GM23338 (cell line): ENCODE results near the gene BCAS3. TPM values are rescaled to one million over a fixed set of nuclear protein-coding genes. Genes with fewer than 3 reads are reported as not detected.
A peak's percentile ranks its signal among the peaks of the same experiment; 100 is the strongest.

Experiments
- ATAC-seq: fragments of 200-7000 bp; cut with Tn5 transposase; 3 replicates; pipeline ENCODE4 v1.9.1; 2020
- DNase-seq: peaks from one replicate; pipeline ENCODE4 v3.0.0-alpha.2; 2015; ENCODE audit warnings: low spot score
- H2AFZ ChIP-seq: fragments of 200-600 bp; sonication (generic); 2 replicates; pipeline ENCODE4 v1.8.0; 2016; ENCODE audit warnings: antibody characterized with exemption, mild to moderate bottlenecking, moderate library complexity
- H3F3A ChIP-seq: fragments of 200-600 bp; sonication (generic); replicated peaks from 2 replicates; pipeline ENCODE4 v1.8.0; 2017; ENCODE audit warnings: antibody characterized with exemption, mixed run types, low read depth
- H3K27ac ChIP-seq: fragments of 200-600 bp; sonication (generic); 2 replicates; pipeline ENCODE4 v1.6.1; 2016; ENCODE audit warnings: low read depth
- H3K27me3 ChIP-seq: fragments of 200-600 bp; sonication (generic); 2 replicates; pipeline ENCODE4 v1.8.0; 2016; ENCODE audit warnings: mild to moderate bottlenecking, mixed run types, moderate library complexity; ENCODE audit not compliant: insufficient read depth
- H3K36me3 ChIP-seq: fragments of 200-600 bp; sonication (generic); 2 replicates; pipeline ENCODE4 v1.8.0; 2016; ENCODE audit warnings: mild to moderate bottlenecking; ENCODE audit not compliant: insufficient read depth
- H3K4me1 ChIP-seq: fragments of 200-600 bp; sonication (generic); 2 replicates; pipeline ENCODE4 v1.8.0; 2016; ENCODE audit warnings: mild to moderate bottlenecking, moderate library complexity; ENCODE audit not compliant: insufficient read depth
- H3K4me2 ChIP-seq: fragments of 200-600 bp; sonication (generic); 2 replicates; pipeline ENCODE4 v1.7.1; 2017; ENCODE audit warnings: mixed run types
- H3K4me3 ChIP-seq: fragments of 200-600 bp; sonication (generic); 2 replicates; pipeline ENCODE4 v1.6.1; 2016; ENCODE audit warnings: mixed run types
- H3K79me2 ChIP-seq: fragments of 200-600 bp; sonication (generic); replicated peaks from 2 replicates; pipeline ENCODE4 v1.8.0; 2017; ENCODE audit warnings: mild to moderate bottlenecking; ENCODE audit not compliant: insufficient read depth
- H3K9me2 ChIP-seq: fragments of 200-600 bp; sonication (generic); 2 replicates; pipeline ENCODE4 v1.8.0; 2017; ENCODE audit not compliant: insufficient read depth
- H4K20me1 ChIP-seq: fragments of 200-600 bp; sonication (generic); replicated peaks from 2 replicates; pipeline ENCODE4 v1.8.0; 2017; ENCODE audit warnings: mild to moderate bottlenecking; ENCODE audit not compliant: insufficient read depth
- H3K27ac Mint-ChIP-seq: 2 replicates; pipeline ENCODE4 v1.8.0; 2020; ENCODE audit warnings: inconsistent platforms, mild to moderate bottlenecking, moderate library complexity, mixed read lengths
- H3K27me3 Mint-ChIP-seq: 3 replicates; pipeline ENCODE4 v1.8.0; 2022; ENCODE audit warnings: low read depth, mild to moderate bottlenecking, moderate library complexity, mixed read lengths, inconsistent platforms; ENCODE audit not compliant: insufficient read depth, poor library complexity
- H3K36me3 Mint-ChIP-seq: 3 replicates; pipeline ENCODE4 v1.8.0; 2021; ENCODE audit warnings: low read depth, mild to moderate bottlenecking, inconsistent platforms, moderate library complexity, mixed read lengths
- H3K4me1 Mint-ChIP-seq: 3 replicates; pipeline ENCODE4 v1.8.0; 2020; ENCODE audit warnings: mild to moderate bottlenecking, inconsistent platforms, mixed read lengths
- H3K4me3 Mint-ChIP-seq: 3 replicates; pipeline ENCODE4 v1.8.0; 2021; ENCODE audit warnings: moderate library complexity, mild to moderate bottlenecking, inconsistent platforms, mixed read lengths
- H3K9me3 Mint-ChIP-seq: 3 replicates; pipeline ENCODE4 v1.8.0; 2020; ENCODE audit warnings: moderate library complexity, mild to moderate bottlenecking, inconsistent platforms, mixed read lengths
- CREB1 ChIP-seq: fragments of 250-450 bp; sonication (Bioruptor Pico); IDR thresholded peaks from 2 replicates; pipeline ENCODE4 v1.5.0; 2020; ENCODE audit warnings: low read depth, mild to moderate bottlenecking, moderate library complexity
- CTCF ChIP-seq, 2 experiments: fragments of 200-600 bp in 1 of 2; sonication (generic) in 1 of 2; conservative IDR thresholded peaks; 2 replicates each; pipeline versions ENCODE4 v1.5.1 to v1.6.1; 2016 to 2017; ENCODE audit warnings: antibody characterized with exemption in 2 of 2, low read depth in 2 of 2, mild to moderate bottlenecking in 2 of 2, moderate library complexity in 1 of 2
- ETS1 ChIP-seq: IDR thresholded peaks from 2 replicates; pipeline ENCODE4 v1.6.1; 2016; ENCODE audit warnings: antibody characterized with exemption
- EZH2 ChIP-seq: fragments of 200-600 bp; sonication (generic); IDR thresholded peaks from one replicate; pipeline ENCODE4 v1.8.0; 2017; ENCODE audit warnings: antibody characterized with exemption, mild to moderate bottlenecking, low read depth; ENCODE audit not compliant: unreplicated experiment
- EZH2phosphoT487 ChIP-seq: fragments of 200-600 bp; sonication (generic); IDR thresholded peaks from one replicate; pipeline ENCODE4 v1.8.1; 2018; ENCODE audit warnings: antibody characterized with exemption; ENCODE audit not compliant: unreplicated experiment
- JUNB ChIP-seq: IDR thresholded peaks from one replicate; pipeline ENCODE4 v1.6.1; 2016; ENCODE audit warnings: antibody characterized with exemption; ENCODE audit not compliant: unreplicated experiment
- NANOG ChIP-seq: IDR thresholded peaks from 2 replicates; pipeline ENCODE4 v1.6.1; 2016; ENCODE audit warnings: antibody characterized with exemption, borderline replicate concordance
- POLR2AphosphoS5 ChIP-seq: IDR thresholded peaks from 2 replicates; pipeline ENCODE4 v1.6.1; 2016; ENCODE audit warnings: antibody characterized with exemption, low read depth
- REST ChIP-seq: IDR thresholded peaks from one replicate; pipeline ENCODE4 v1.6.1; 2018; ENCODE audit warnings: antibody characterized with exemption; ENCODE audit not compliant: unreplicated experiment
- STAT1 ChIP-seq: IDR thresholded peaks from one replicate; pipeline ENCODE4 v1.6.1; 2016; ENCODE audit warnings: antibody characterized with exemption; ENCODE audit not compliant: unreplicated experiment
- ZNF114 ChIP-seq: fragments of 250-450 bp; sonication (Bioruptor Pico); IDR thresholded peaks from 2 replicates; pipeline ENCODE4 v1.5.0; 2020; ENCODE audit warnings: mild to moderate bottlenecking, moderate library complexity
- ZNF331 ChIP-seq: fragments of 250-450 bp; sonication (Bioruptor Pico); IDR thresholded peaks from 2 replicates; pipeline ENCODE4 v1.5.0; 2020; ENCODE audit warnings: low read depth, mild to moderate bottlenecking, moderate library complexity
- ZNF462 ChIP-seq: fragments of 250-450 bp; sonication (Bioruptor Pico); IDR thresholded peaks from 2 replicates; pipeline ENCODE4 v1.5.0; 2020; ENCODE audit warnings: mild to moderate bottlenecking, moderate library complexity
- polyA plus RNA-seq: library from polyadenylated mRNA; unstranded; fragments of >200 nt; fragmentation: Nextera tagmentation; extraction: Ambion mirVana; gene quantifications from 2 replicates; pipeline ENCODE4 v1.2.1, GENCODE V29; 2016
- total RNA-seq: library from RNA; depleted of rRNA; stranded (reverse); fragments of >200 nt; shearing (Covaris generic); gene quantifications from 2 replicates; pipeline ENCODE4 v1.2.3, GENCODE V29; 2014

Gene BCAS3
- total and polyA plus RNA-seq, 2 experiments from 2014 or later, result 8.2 to 28.0 TPM

- H3K27me3 ChIP-seq, result no peaks in the 10 kb centered on the region
- no peak overlapping the region for H2AFZ ChIP-seq
- H3K27me3 Mint-ChIP-seq, result peaks cover 10% of the 10 kb centered on the region
- H3K9me3 Mint-ChIP-seq, result no peaks in the 10 kb centered on the region
- H3K4me2 ChIP-seq, result no peak overlapping the region
- TF ChIP-seq ZNF331 (CRISPR knock-in tag) (no peak), CTCF (conservative IDR thresholded peaks at IDR 0.05; ENCODE audit: low read depth in 2 of 2) (no peak), EZH2 (no peak), STAT1 (no peak), EZH2phosphoT487 (no peak), CREB1 (no peak), JUNB (no peak), REST (no peak), ZNF114 (CRISPR knock-in tag) (no peak), POLR2AphosphoS5 (no peak), ETS1 (no peak), NANOG (no peak), ZNF462 (CRISPR knock-in tag) (no peak)
- H3K27ac ChIP-seq, result no peak overlapping the region
- H3K27ac Mint-ChIP-seq, result no peak overlapping the region
- ATAC-seq (peak; percentile 20; the same call in 1 of the 3 replicates), DNase-seq (no peak)
- no peak overlapping the region for H3K4me3 ChIP-seq
- H3K79me2 ChIP-seq, result no peaks in the 10 kb centered on the region
- H4K20me1 ChIP-seq, result no peaks in the 10 kb centered on the region
- peaks cover 17% of the 10 kb centered on the region; the same call in 2 of the 3 replicates for H3K4me1 Mint-ChIP-seq
- no peaks in the 10 kb centered on the region for H3K36me3 ChIP-seq
- no peaks in the 10 kb centered on the region for H3K9me2 ChIP-seq
- 0 out of 2 replicates have a peak, but pooled peaks cover 8% of the 10 kb centered on the region for H3K4me1 ChIP-seq
- H3K4me3 Mint-ChIP-seq, result no peak overlapping the region
- H3K36me3 Mint-ChIP-seq, result no peaks in the 10 kb centered on the region
- no peaks in the 10 kb centered on the region for H3F3A ChIP-seq
These were observed 635.0 kb downstream of the BCAS3 start for GRCh38 chr17:61312406-61313295.
